ENCODE results near the gene ZNF280B.
"Not testable (repeated sequence)": the region's sequence is repeated elsewhere in the genome, so short reads cannot be mapped to it uniquely, and the experiment has no call there.

GRCh38 chr22:22468794-22469469 is 39.6 kb downstream of the ZNF280B start:
- TF ChIP-seq CTCF (IDR thresholded peaks at IDR 0.05 in 8 of 11, conservative IDR thresholded peaks at IDR 0.05 in 3 of 11); POLR2A (IDR thresholded peaks at IDR 0.05): not testable (repeated sequence)

Data from spleen (tissue), 7 donors.